ENCODE measurements around the gene AMFR.

DNA sequence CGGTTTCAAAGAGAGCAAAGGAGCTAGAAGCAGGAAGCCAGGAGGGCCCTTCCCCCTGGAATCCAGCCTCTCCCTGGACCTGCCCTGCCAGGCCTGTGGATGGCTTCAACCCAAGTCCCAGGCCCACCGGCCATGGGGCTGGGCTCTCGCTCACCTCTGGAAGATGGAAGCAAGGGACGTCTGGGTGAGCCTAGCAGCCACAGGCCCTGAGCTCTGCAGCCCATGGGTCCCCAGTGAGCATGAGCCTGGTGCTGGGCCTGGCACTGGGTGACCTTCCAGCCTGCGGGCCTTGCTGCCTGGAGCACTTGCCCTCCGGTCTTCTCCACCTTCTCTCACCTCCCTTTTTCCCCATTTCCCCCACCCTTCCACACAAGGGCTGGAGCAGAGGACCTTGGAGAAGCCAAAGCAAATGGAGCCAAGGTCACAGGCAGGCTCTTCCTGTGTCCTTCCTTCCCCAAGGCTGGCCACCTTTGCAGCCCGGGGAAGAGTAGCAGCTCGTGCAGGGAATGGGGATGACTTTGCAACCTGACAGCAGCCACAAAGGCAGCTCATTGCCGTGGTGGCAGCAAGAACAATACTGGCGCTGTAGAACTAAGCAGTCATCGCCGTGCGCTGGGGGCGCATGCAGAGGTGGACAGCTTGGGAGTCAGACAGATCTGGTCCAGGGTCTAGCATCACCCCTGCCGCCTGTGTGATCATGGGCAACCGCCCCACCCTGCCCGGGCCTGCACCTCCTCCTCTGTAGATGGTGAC is 86.6 kb downstream of the AMFR start:
- TF ChIP-seq, protein P1, sequence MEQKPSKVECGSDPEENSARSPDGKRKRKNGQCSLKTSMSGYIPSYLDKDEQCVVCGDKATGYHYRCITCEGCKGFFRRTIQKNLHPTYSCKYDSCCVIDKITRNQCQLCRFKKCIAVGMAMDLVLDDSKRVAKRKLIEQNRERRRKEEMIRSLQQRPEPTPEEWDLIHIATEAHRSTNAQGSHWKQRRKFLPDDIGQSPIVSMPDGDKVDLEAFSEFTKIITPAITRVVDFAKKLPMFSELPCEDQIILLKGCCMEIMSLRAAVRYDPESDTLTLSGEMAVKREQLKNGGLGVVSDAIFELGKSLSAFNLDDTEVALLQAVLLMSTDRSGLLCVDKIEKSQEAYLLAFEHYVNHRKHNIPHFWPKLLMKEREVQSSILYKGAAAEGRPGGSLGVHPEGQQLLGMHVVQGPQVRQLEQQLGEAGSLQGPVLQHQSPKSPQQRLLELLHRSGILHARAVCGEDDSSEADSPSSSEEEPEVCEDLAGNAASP (CRISPR knock-in tag; IDR thresholded peaks at IDR 0.05; ENCODE audit: borderline replicate concordance) = no peak
- no peak for TF ChIP-seq MYC (CRISPR knock-in tag; IDR thresholded peaks at IDR 0.05; ENCODE audit: borderline replicate concordance)
